HepG2 (cell line): ENCODE results near the gene TPCN2. TPM values are rescaled to one million over a fixed set of nuclear protein-coding genes. Genes with fewer than 3 reads are reported as not detected.

Experiments
- ATAC-seq: fragments of 200-7000 bp; cut with Tn5 transposase; 3 replicates; pipeline ENCODE4 v1.9.1; 2020; ENCODE audit warnings: mild to moderate bottlenecking, moderate library complexity
- BruUV-seq: library from RNA; stranded (reverse); fragments of 400-500 nt; replicated peaks from 2 replicates; lab custom pipeline; 2021; lab: Mats Ljungman, UMichigan
- CTCF ChIA-PET: fragments of 300-600 bp; formaldehyde crosslinking; extraction: SDS; loops from one replicate; lab custom pipeline; 2021; ENCODE audit warnings: low total read pairs, inconsistent platforms, low intra/inter-chr PET ratio; lab: Yijun Ruan, JAX
- POLR2A ChIA-PET: fragments of 350-600 bp; sonication (Branson Sonifier 250); formaldehyde crosslinking; loops from one replicate; lab custom pipeline; 2020; ENCODE audit warnings: antibody characterized with exemption, inconsistent platforms; lab: Yijun Ruan, JAX
- DNase-seq: peaks from one replicate; pipeline ENCODE4 v3.0.0-alpha.2; 2015; ENCODE audit warnings: low spot score
- FAIRE-seq: peaks from 3 replicates; lab custom pipeline; 2011; peaks lifted over from hg19 to GRCh38; lab: Jason Lieb, UNC
- H2AFZ ChIP-seq: one replicate; pipeline ENCODE4 v1.6.1; 2011; ENCODE audit warnings: low read length, inconsistent platforms
- H3K27ac ChIP-seq: fragments of 300-600 bp; 3 replicates; pipeline ENCODE4 v1.8.0; 2011; ENCODE audit warnings: mixed run types, mild to moderate bottlenecking, mixed read lengths, low read length, inconsistent platforms; ENCODE audit not compliant: insufficient read depth; ENCODE audit errors: extremely low read length
- H3K27me3 ChIP-seq, 2 experiments: fragments of 200-600 bp in 1 of 2; 2 replicates in 1 of 2; 3 replicates in 1 of 2; pipeline versions ENCODE4 v1.6.0 to v1.8.0; 2011; ENCODE audit warnings: low read length in 2 of 2, mild to moderate bottlenecking in 2 of 2, moderate library complexity in 2 of 2, inconsistent platforms in 1 of 2; ENCODE audit not compliant: insufficient read depth in 2 of 2, control insufficient read depth in 1 of 2
- H3K36me3 ChIP-seq, 2 experiments: fragments of 200-600 bp in 1 of 2; replicated peaks in 1 of 2; 2 replicates in 1 of 2; 3 replicates in 1 of 2; pipeline versions ENCODE4 v1.5.1 to v1.8.0; 2011; ENCODE audit warnings: low read length in 2 of 2, inconsistent platforms in 1 of 2; ENCODE audit not compliant: insufficient read depth in 2 of 2, control insufficient read depth in 1 of 2
- H3K4me1 ChIP-seq: 2 replicates; pipeline ENCODE4 v1.5.1; 2012; ENCODE audit warnings: low read length, inconsistent platforms; ENCODE audit not compliant: insufficient read depth
- H3K4me2 ChIP-seq: 2 replicates; pipeline ENCODE4 v1.6.0; 2011; ENCODE audit warnings: low read depth, low read length, inconsistent platforms
- H3K4me3 ChIP-seq, 3 experiments: fragments of 200-600 bp in 1 of 3; sonication (generic), shearing (Covaris generic) in 1 of 3; replicated peaks in 1 of 3; 2 replicates each; pipeline ENCODE4 v1.5.1; 2011 to 2016; ENCODE audit warnings: low read length in 3 of 3, inconsistent platforms in 2 of 3, low read depth in 2 of 3, mild to moderate bottlenecking in 2 of 3, control low read depth in 1 of 3, mixed read lengths in 1 of 3; ENCODE audit not compliant: insufficient read depth in 1 of 3
- H3K79me2 ChIP-seq: one replicate; pipeline ENCODE4 v1.6.1; 2011; ENCODE audit warnings: low read length, inconsistent platforms; ENCODE audit not compliant: insufficient read depth
- H3K9ac ChIP-seq: 2 replicates; pipeline ENCODE4 v1.6.0; 2011; ENCODE audit warnings: mild to moderate bottlenecking, low read depth, low read length, inconsistent platforms; ENCODE audit not compliant: insufficient read depth
- H3K9me3 ChIP-seq: 2 replicates; pipeline ENCODE4 v1.5.1; 2012; ENCODE audit warnings: mild to moderate bottlenecking, low read length
- H4K20me1 ChIP-seq: 2 replicates; pipeline ENCODE4 v1.6.0; 2011; ENCODE audit warnings: inconsistent platforms, mild to moderate bottlenecking, low read length, moderate library complexity; ENCODE audit not compliant: insufficient read depth
- HNF4A ChIP-seq: sonication (generic); formaldehyde crosslinking; IDR thresholded peaks from 2 replicates; pipeline ENCODE4 v1.4.0; 2020; ENCODE audit warnings: missing genetic modification reagents
- JUNB ChIP-seq: sonication (generic); formaldehyde crosslinking; IDR thresholded peaks from 2 replicates; pipeline ENCODE4 v1.8.0; 2022; ENCODE audit warnings: missing genetic modification reagents, mild to moderate bottlenecking, borderline replicate concordance
- MED13 ChIP-seq: sonication (generic); formaldehyde crosslinking; IDR thresholded peaks from 2 replicates; pipeline ENCODE4 v1.5.0; 2020; ENCODE audit warnings: missing genetic modification reagents
- SP4 ChIP-seq: sonication (generic); formaldehyde crosslinking; IDR thresholded peaks from 2 replicates; pipeline ENCODE4 v1.8.1; 2023; ENCODE audit warnings: mild to moderate bottlenecking, missing genetic modification reagents
- SRSF4 ChIP-seq: fragments of 200-400 bp; formaldehyde crosslinking; IDR thresholded peaks from one replicate; pipeline ENCODE4 v1.6.1; 2018; ENCODE audit warnings: mild to moderate bottlenecking, low read depth, low read length, moderate library complexity; ENCODE audit not compliant: poor library complexity, severe bottlenecking
- SRSF9 ChIP-seq: fragments of 200-400 bp; formaldehyde crosslinking; IDR thresholded peaks from 2 replicates; pipeline ENCODE4 v1.6.1; 2018; ENCODE audit warnings: borderline replicate concordance, mild to moderate bottlenecking, low read depth, low read length; ENCODE audit not compliant: insufficient read depth, poor library complexity, severe bottlenecking
- ZFP1 ChIP-seq: IDR thresholded peaks from 2 replicates; pipeline ENCODE4 v1.6.1; 2016
- ZNF33A ChIP-seq: sonication (generic); formaldehyde crosslinking; IDR thresholded peaks from 2 replicates; pipeline ENCODE4 v1.5.1; 2020; ENCODE audit warnings: missing genetic modification reagents, mild to moderate bottlenecking, moderate library complexity, borderline replicate concordance
- ZNF713 ChIP-seq: sonication (generic); formaldehyde crosslinking; IDR thresholded peaks from 2 replicates; pipeline ENCODE4 v1.4.0; 2020; ENCODE audit warnings: mild to moderate bottlenecking, missing genetic modification reagents
- ZNF776 ChIP-seq: sonication (generic); formaldehyde crosslinking; IDR thresholded peaks from 2 replicates; pipeline ENCODE4 v1.4.0; 2020; ENCODE audit warnings: mild to moderate bottlenecking, missing genetic modification reagents
- WGBS: methylation state at CpG from one replicate; pipeline ENCODE4 v1.1.6; 2017; ENCODE audit warnings: low lambda C conversion rate; 5-methylcytosine and 5-hydroxymethylcytosine counted together
- in situ Hi-C: cut with HindIII; loops from 2 replicates; pipeline ENCODE4 v1.10.0; 2017; ENCODE audit warnings: low pct_unique_long_range_greater_than_20kb; ENCODE audit not compliant: extremely low pct_ligation_motif_present
- intact Hi-C: fragments of 100-400 bp; cut with micrococcal nuclease; formaldehyde crosslinking; loops from one replicate; pipeline ENCODE4 v1.10.0; 2022; ENCODE audit not compliant: unreplicated experiment
- polyA plus RNA-seq, 8 experiments: library from polyadenylated mRNA; depleted of rRNA in 3 of 8; stranded (reverse) in 7 of 8; unstranded in 1 of 8; fragments of >200 nt; fragmentation: Illumina TruSeq in 4 of 8; extraction: Trizol in 4 of 8; gene quantifications; 2 replicates each; pipeline versions ENCODE4 v1.2.1 to v1.2.3, GENCODE V29; 2011 to 2016; ENCODE audit warnings: low read depth in 4 of 8, missing spikeins in 1 of 8, mixed read lengths in 1 of 8; ENCODE audit not compliant: insufficient read depth in 1 of 8
- total RNA-seq, 5 experiments: library from RNA; depleted of rRNA; stranded (reverse); fragments of >200 nt; fragmentation: Illumina TruSeq; extraction: Trizol; gene quantifications; 2 replicates each; pipeline ENCODE4 v1.2.3, GENCODE V29; 2016; ENCODE audit warnings: low read depth in 1 of 5
- TF ChIP-seq, protein P1 (sequence below): sonication (generic); formaldehyde crosslinking; IDR thresholded peaks from 2 replicates; pipeline ENCODE4 v1.5.0; 2020; ENCODE audit warnings: mild to moderate bottlenecking, missing genetic modification reagents
- TF ChIP-seq, protein P2 (sequence below): sonication (generic); formaldehyde crosslinking; IDR thresholded peaks from 2 replicates; pipeline ENCODE4 v1.4.0; 2020; ENCODE audit warnings: mild to moderate bottlenecking, missing genetic modification reagents

The TPCN2 gene
- total and polyA plus RNA-seq, 2 of the 13 experiments (the other 11 are each of a cell fraction or from before 2014, with no cell fraction given) = 5.6 to 5.9 TPM

- TF ChIP-seq, protein P1, sequence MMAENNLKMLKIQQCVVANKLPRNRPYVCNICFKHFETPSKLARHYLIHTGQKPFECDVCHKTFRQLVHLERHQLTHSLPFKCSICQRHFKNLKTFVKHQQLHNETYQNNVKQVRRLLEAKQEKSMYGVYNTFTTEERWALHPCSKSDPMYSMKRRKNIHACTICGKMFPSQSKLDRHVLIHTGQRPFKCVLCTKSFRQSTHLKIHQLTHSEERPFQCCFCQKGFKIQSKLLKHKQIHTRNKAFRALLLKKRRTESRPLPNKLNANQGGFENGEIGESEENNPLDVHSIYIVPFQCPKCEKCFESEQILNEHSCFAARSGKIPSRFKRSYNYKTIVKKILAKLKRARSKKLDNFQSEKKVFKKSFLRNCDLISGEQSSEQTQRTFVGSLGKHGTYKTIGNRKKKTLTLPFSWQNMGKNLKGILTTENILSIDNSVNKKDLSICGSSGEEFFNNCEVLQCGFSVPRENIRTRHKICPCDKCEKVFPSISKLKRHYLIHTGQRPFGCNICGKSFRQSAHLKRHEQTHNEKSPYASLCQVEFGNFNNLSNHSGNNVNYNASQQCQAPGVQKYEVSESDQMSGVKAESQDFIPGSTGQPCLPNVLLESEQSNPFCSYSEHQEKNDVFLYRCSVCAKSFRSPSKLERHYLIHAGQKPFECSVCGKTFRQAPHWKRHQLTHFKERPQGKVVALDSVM = no peak
Measured at GRCh38 chr11:69096473-69096872, 47.7 kb downstream of the TPCN2 start (continued).

DNA sequence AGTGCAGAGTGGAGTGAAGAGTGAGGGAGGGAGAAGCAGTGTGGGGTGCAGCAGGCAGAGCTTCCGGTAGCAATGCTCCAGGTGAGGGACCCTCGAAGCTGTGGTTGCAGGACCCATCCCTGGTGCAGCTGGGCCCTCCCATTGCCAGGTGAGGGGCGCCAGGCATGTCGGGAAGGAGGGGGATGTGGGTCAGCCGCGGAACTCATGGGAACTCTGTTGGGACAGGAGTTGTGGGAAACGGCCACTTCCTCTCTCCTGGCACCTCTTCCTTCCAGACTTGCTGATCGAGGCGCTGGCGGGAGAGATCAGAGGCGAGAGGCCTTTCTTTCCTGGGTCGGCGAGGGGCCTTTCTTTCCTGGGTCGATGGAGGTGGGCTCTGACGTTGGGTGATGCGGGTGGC, 48.5 kb downstream of the TPCN2 start:
- H3K9me3 ChIP-seq = no peaks in the 10 kb centered on the region
- H3K36me3 ChIP-seq = no peaks in the 10 kb centered on the region
- in situ Hi-C loops (no loop called here), intact Hi-C loops (no loop called here)
- ChIA-PET CTCF (no interaction called here), POLR2A (no interaction called here)
- H3K27me3 ChIP-seq = peaks cover 0 to 8% of the 10 kb centered on the region in 2 experiments; a peak in 1 of 5 replicates
- no peak overlapping the region for H3K27ac ChIP-seq
- H3K4me1 ChIP-seq = no peaks in the 10 kb centered on the region
- H3K79me2 ChIP-seq = no peaks in the 10 kb centered on the region
- DNase-seq (no peak), ATAC-seq (no peak), FAIRE-seq (no peak)
- H3K9ac ChIP-seq = no peak overlapping the region
- TF ChIP-seq SP4 = no peak
- no peak for TF ChIP-seq SRSF9
- TF ChIP-seq ZNF776 (CRISPR knock-in tag) = no peak
- TF ChIP-seq JUNB (CRISPR knock-in tag) = no peak
- no peak for TF ChIP-seq ZNF33A (CRISPR knock-in tag)
- TF ChIP-seq, protein P2, sequence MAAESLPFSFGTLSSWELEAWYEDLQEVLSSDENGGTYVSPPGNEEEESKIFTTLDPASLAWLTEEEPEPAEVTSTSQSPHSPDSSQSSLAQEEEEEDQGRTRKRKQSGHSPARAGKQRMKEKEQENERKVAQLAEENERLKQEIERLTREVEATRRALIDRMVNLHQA (CRISPR knock-in tag) = no peak
- TF ChIP-seq ZFP1 (CRISPR knock-in tag) = no peak
- TF ChIP-seq MED13 (CRISPR knock-in tag) = no peak
- TF ChIP-seq SRSF4 = no peak
- no peak for TF ChIP-seq HNF4A (CRISPR knock-in tag)
- TF ChIP-seq ZNF713 (CRISPR knock-in tag) = no peak
- H4K20me1 ChIP-seq = 0 out of 2 replicates have a peak, but pooled peaks cover 4% of the 10 kb centered on the region
- no peak overlapping the region for H3K4me2 ChIP-seq
- H3K4me3 ChIP-seq = no peak overlapping the region
- H2AFZ ChIP-seq = no peak overlapping the region
- BruUV-seq = no TSS peak
- 60% methylated on average over 7 of the region's 16 CpGs for WGBS
